K562 (cell line): ENCODE measurements around the gene TCEA3. TPM values are rescaled to one million over a fixed set of nuclear protein-coding genes. Genes with fewer than 3 reads are reported as not detected.
A peak's percentile ranks its signal among the peaks of the same experiment; 100 is the strongest.

Experiments used
- ASH1L ChIP-seq: fragments of 450-650 bp; IDR thresholded peaks from 2 replicates; pipeline ENCODE4 v1.6.1; 2018; ENCODE audit warnings: borderline replicate concordance, mild to moderate bottlenecking, low read depth; ENCODE audit not compliant: partially characterized antibody
- CBFA2T2 ChIP-seq: fragments of 450-650 bp; conservative IDR thresholded peaks from 2 replicates; pipeline ENCODE4 v1.6.1; 2017; ENCODE audit warnings: mild to moderate bottlenecking
- CBX1 ChIP-seq: sonication (generic); IDR thresholded peaks from 2 replicates; pipeline ENCODE4 v1.6.1; 2016; ENCODE audit warnings: antibody characterized with exemption, low read depth, mild to moderate bottlenecking
- CEBPB ChIP-seq: fragments of 450-650 bp; IDR thresholded peaks from 2 replicates; pipeline ENCODE4 v1.6.1; 2016; ENCODE audit warnings: missing genetic modification characterization, missing compliant biosample characterization
- E2F3 ChIP-seq: fragments of 250-450 bp; sonication (Bioruptor Pico); IDR thresholded peaks from 2 replicates; pipeline ENCODE4 v1.4.0; 2020; ENCODE audit warnings: mild to moderate bottlenecking
- FOXK1 ChIP-seq: sonication (generic); formaldehyde crosslinking; IDR thresholded peaks from 2 replicates; pipeline ENCODE4 v1.8.0; 2022; ENCODE audit warnings: missing genetic modification reagents, mild to moderate bottlenecking, borderline replicate concordance
- HDAC3 ChIP-seq: fragments of 450-650 bp; IDR thresholded peaks from 2 replicates; pipeline ENCODE4 v1.6.1; 2018; ENCODE audit warnings: borderline replicate concordance, mild to moderate bottlenecking, moderate library complexity; ENCODE audit not compliant: partially characterized antibody
- HNRNPK ChIP-seq: fragments of 200-400 bp; formaldehyde crosslinking; IDR thresholded peaks from one replicate; pipeline ENCODE4 v1.6.1; 2018; ENCODE audit warnings: mild to moderate bottlenecking, low read depth, low read length; ENCODE audit not compliant: poor library complexity, severe bottlenecking
- MTA3 ChIP-seq: fragments of 450-650 bp; formaldehyde crosslinking; IDR thresholded peaks from 2 replicates; pipeline ENCODE4 v1.6.1; 2017; ENCODE audit warnings: mild to moderate bottlenecking, borderline replicate concordance
- NBN ChIP-seq: fragments of 450-650 bp; IDR thresholded peaks from 2 replicates; pipeline ENCODE4 v1.6.1; 2016; ENCODE audit warnings: low read depth, mild to moderate bottlenecking
- NCOA2 ChIP-seq, 2 experiments: fragments of 450-650 bp; IDR thresholded peaks; 2 replicates each; pipeline ENCODE4 v1.6.1; 2018; ENCODE audit warnings: mild to moderate bottlenecking in 2 of 2, moderate library complexity in 1 of 2; ENCODE audit not compliant: partially characterized antibody in 2 of 2
- NFYB ChIP-seq: IDR thresholded peaks from 2 replicates; pipeline ENCODE4 v1.6.1; 2011; ENCODE audit warnings: mild to moderate bottlenecking, moderate library complexity; ENCODE audit not compliant: insufficient read length; ENCODE audit errors: extremely low read depth
- NR1H2 ChIP-seq: sonication (generic); formaldehyde crosslinking; IDR thresholded peaks from 2 replicates; pipeline ENCODE4 v1.4.0; 2020; ENCODE audit warnings: mild to moderate bottlenecking, missing genetic modification reagents
- NR2C2 ChIP-seq, 2 experiments: fragments of 200-800 bp in 1 of 2; sonication (Bioruptor generic) in 1 of 2; sonication (generic) in 1 of 2; formaldehyde crosslinking in 1 of 2; IDR thresholded peaks; 2 replicates each; pipeline versions ENCODE4 v1.6.1 to v1.8.0; 2016 to 2022; ENCODE audit warnings: mild to moderate bottlenecking in 1 of 2, missing compliant biosample characterization in 1 of 2, missing genetic modification characterization in 1 of 2, missing genetic modification reagents in 1 of 2
- RBFOX2 ChIP-seq: fragments of 200-400 bp; formaldehyde crosslinking; IDR thresholded peaks from 2 replicates; pipeline ENCODE4 v1.6.1; 2017; ENCODE audit warnings: low read depth, mild to moderate bottlenecking, low read length, moderate library complexity
- SMARCA4 ChIP-seq: fragments of 450-650 bp; IDR thresholded peaks from 2 replicates; pipeline ENCODE4 v1.6.1; 2016
- XRCC5 ChIP-seq: fragments of 200-400 bp; formaldehyde crosslinking; IDR thresholded peaks from 2 replicates; pipeline ENCODE4 v1.6.1; 2017; ENCODE audit warnings: low read depth, mild to moderate bottlenecking, low read length
- ZFP30 ChIP-seq: fragments of 250-450 bp; sonication (Bioruptor Pico); IDR thresholded peaks from 2 replicates; pipeline ENCODE4 v1.8.0; 2022; ENCODE audit warnings: moderate library complexity, mild to moderate bottlenecking, inconsistent platforms, borderline replicate concordance
- ZNF316 ChIP-seq: fragments of 450-650 bp; IDR thresholded peaks from 2 replicates; pipeline ENCODE4 v1.6.1; 2016
- ZNF436 ChIP-seq: fragments of 250-450, 450-650 bp; sonication (Bioruptor Pico); formaldehyde crosslinking; IDR thresholded peaks from 2 replicates; pipeline ENCODE4 v1.7.0; 2020; ENCODE audit warnings: mild to moderate bottlenecking
- ZNF830 ChIP-seq: fragments of 250-450 bp; sonication (Bioruptor Pico); IDR thresholded peaks from 2 replicates; pipeline ENCODE4 v1.5.0; 2021; ENCODE audit warnings: mild to moderate bottlenecking
- polyA plus RNA-seq, 8 experiments: library from polyadenylated mRNA; depleted of rRNA in 4 of 8; stranded (reverse) in 5 of 8; unstranded in 3 of 8; fragments of >200 nt; fragmentation: Nextera tagmentation in 2 of 8; fragmentation: Illumina TruSeq in 1 of 8; extraction: Ambion mirVana in 2 of 8; extraction: Trizol in 1 of 8; gene quantifications; 2 replicates each; pipeline versions ENCODE4 v1.2.1 to v1.2.3, GENCODE V29; 2011 to 2014; ENCODE audit warnings: inconsistent platforms in 1 of 8, missing spikeins in 1 of 8
- total RNA-seq, 7 experiments: library from RNA; depleted of rRNA in 6 of 7; stranded (reverse); fragments of >200 nt in 6 of 7; fragmentation: Illumina TruSeq in 2 of 7; extraction: Trizol in 2 of 7; gene quantifications; 2 replicates each; pipeline versions ENCODE4 v1.2.1 to v1.2.3, GENCODE V29; 2011 to 2021; ENCODE audit warnings: low replicate concordance in 1 of 7
- TF ChIP-seq, protein P1 (sequence below): sonication (generic); formaldehyde crosslinking; IDR thresholded peaks from 2 replicates; pipeline ENCODE4 v1.8.0; 2022; ENCODE audit warnings: mild to moderate bottlenecking, missing genetic modification reagents
- TF ChIP-seq, protein P2 (sequence below), 3 experiments: IDR thresholded peaks in 2 of 3; conservative IDR thresholded peaks in 1 of 3; 2 replicates each; pipeline ENCODE4 v1.5.1; 2011 to 2012; ENCODE audit warnings: low read length in 3 of 3, mild to moderate bottlenecking in 3 of 3, control low read depth in 2 of 3, improper control_type of control experiment in 1 of 3, inconsistent platforms in 1 of 3, low read depth in 1 of 3, mixed read lengths in 1 of 3, moderate library complexity in 1 of 3; ENCODE audit not compliant: insufficient read depth in 2 of 3
- TF ChIP-seq, protein P3 (sequence below): fragments of 450-650 bp; IDR thresholded peaks from 2 replicates; pipeline ENCODE4 v1.6.1; 2017; ENCODE audit warnings: antibody characterized with exemption

The TCEA3 gene
- total and polyA plus RNA-seq, 9 of the 15 experiments (the other 6 are each of a cell fraction or from before 2014, with no cell fraction given) = 0.03 to 0.55 (median 0.36) TPM

DNA sequence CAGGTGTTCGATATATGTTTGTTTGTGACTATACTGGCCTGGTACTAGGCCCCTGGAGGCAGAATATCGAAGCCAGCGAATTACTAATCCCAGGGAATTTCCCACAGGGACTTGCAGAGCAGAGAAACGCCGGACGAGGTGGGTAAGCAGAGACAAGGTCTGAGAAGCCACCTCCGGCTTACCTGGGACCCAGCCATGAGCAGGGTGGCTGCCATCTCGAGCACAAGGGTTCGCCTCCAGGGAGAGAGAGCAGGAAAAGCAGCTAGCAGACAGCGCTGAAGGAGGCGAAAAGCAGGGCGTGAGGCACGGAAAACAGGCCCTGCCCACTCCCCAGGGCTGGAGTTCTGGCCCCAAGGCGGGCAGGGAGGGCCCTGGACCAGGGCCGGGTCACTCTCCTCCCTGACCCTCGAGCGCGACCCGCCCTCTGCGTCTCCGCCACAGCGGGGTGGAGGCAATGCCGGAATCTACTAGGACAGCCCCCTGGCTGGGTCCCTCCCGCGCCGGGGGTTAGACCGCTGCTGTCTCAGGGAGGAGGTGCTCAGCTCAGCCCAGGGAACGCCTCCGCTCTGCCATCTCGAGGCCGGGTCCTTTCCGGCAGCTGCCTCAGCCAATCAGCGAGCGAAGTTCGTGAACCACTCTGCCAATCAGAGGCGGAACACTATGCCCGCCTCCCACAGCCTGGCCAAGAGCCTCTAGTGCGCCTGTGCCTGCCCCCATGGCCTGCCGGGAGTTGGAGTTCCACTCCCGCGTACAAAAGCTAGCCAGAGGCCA is 56.6 kb downstream of the TCEA3 start (continued):
- TF ChIP-seq, protein P1, sequence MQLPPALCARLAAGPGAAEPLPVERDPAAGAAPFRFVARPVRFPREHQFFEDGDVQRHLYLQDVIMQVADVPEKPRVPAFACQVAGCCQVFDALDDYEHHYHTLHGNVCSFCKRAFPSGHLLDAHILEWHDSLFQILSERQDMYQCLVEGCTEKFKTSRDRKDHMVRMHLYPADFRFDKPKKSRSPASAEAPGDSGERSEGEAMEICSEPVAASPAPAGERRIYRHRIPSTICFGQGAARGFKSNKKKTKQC = no peak; the same call in 1 of the 2 replicates
- TF ChIP-seq, protein P2, sequence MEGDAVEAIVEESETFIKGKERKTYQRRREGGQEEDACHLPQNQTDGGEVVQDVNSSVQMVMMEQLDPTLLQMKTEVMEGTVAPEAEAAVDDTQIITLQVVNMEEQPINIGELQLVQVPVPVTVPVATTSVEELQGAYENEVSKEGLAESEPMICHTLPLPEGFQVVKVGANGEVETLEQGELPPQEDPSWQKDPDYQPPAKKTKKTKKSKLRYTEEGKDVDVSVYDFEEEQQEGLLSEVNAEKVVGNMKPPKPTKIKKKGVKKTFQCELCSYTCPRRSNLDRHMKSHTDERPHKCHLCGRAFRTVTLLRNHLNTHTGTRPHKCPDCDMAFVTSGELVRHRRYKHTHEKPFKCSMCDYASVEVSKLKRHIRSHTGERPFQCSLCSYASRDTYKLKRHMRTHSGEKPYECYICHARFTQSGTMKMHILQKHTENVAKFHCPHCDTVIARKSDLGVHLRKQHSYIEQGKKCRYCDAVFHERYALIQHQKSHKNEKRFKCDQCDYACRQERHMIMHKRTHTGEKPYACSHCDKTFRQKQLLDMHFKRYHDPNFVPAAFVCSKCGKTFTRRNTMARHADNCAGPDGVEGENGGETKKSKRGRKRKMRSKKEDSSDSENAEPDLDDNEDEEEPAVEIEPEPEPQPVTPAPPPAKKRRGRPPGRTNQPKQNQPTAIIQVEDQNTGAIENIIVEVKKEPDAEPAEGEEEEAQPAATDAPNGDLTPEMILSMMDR (IDR thresholded peaks at IDR 0.05 in 2 of 3, conservative IDR thresholded peaks at IDR 0.05 in 1 of 3; ENCODE audit: insufficient read depth in 2 of 3, low read depth in 1 of 3, low read length in 3 of 3) = peak in 1 of 3 experiments; percentile 27; a peak in 2 of 6 replicates
- peak; percentile 94 for TF ChIP-seq NFYB
- peak; percentile 60; the same call in 1 of the 2 replicates for TF ChIP-seq NBN
- TF ChIP-seq, protein P3, sequence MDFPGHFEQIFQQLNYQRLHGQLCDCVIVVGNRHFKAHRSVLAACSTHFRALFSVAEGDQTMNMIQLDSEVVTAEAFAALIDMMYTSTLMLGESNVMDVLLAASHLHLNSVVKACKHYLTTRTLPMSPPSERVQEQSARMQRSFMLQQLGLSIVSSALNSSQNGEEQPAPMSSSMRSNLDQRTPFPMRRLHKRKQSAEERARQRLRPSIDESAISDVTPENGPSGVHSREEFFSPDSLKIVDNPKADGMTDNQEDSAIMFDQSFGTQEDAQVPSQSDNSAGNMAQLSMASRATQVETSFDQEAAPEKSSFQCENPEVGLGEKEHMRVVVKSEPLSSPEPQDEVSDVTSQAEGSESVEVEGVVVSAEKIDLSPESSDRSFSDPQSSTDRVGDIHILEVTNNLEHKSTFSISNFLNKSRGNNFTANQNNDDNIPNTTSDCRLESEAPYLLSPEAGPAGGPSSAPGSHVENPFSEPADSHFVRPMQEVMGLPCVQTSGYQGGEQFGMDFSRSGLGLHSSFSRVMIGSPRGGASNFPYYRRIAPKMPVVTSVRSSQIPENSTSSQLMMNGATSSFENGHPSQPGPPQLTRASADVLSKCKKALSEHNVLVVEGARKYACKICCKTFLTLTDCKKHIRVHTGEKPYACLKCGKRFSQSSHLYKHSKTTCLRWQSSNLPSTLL = no peak
- no peak for TF ChIP-seq CBFA2T2
- peak; percentile 27 for TF ChIP-seq HDAC3
- TF ChIP-seq FOXK1 (CRISPR knock-in tag) = no peak
- peak; percentile 40; the same call in 1 of the 2 replicates for TF ChIP-seq SMARCA4
- TF ChIP-seq NR1H2 (CRISPR knock-in tag) = no peak
- no peak for TF ChIP-seq ZNF316
- 0 out of 2 replicates have a peak, but pooled peaks have one; percentile 18 for TF ChIP-seq E2F3
- TF ChIP-seq CEBPB (tag) = no peak
- TF ChIP-seq ASH1L = peak; percentile 96
- TF ChIP-seq ZFP30 (CRISPR knock-in tag) = no peak
- no peak for TF ChIP-seq ZNF436 (CRISPR knock-in tag)
- TF ChIP-seq CBX1 = 0 out of 2 replicates have a peak, but pooled peaks have one; percentile 32
- peak; percentile 69; the same call in 1 of the 2 replicates for TF ChIP-seq MTA3
- 0 out of 2 replicates have a peak, but pooled peaks have one; percentile 39 for TF ChIP-seq NR2C2 (CRISPR knock-in tag; IDR thresholded peaks at IDR 0.05)
- peak; percentile 90 for TF ChIP-seq NR2C2 (tag; IDR thresholded peaks at IDR 0.05)
- no peak for TF ChIP-seq HNRNPK
- peak; percentile 79 for TF ChIP-seq RBFOX2
- TF ChIP-seq XRCC5 = 0 out of 2 replicates have a peak, but pooled peaks have one; percentile 48
- no peak for TF ChIP-seq ZNF830 (CRISPR knock-in tag)
- TF ChIP-seq NCOA2 (IDR thresholded peaks at IDR 0.05; ENCODE audit: partially characterized antibody in 2 of 2) = no peak
